Peyer's patch (tissue), 4 donors: ENCODE measurements around the gene ZNF317.

Source experiments
- POLR2A ChIP-seq, 2 donors: fragments of 450-650 bp; IDR thresholded peaks; one replicate each; pipeline ENCODE4 v1.5.1; 2017; ENCODE audit warnings: antibody characterized with exemption in 2 of 2, mild to moderate bottlenecking in 2 of 2, moderate library complexity in 2 of 2
- TF ChIP-seq, protein P1 (sequence below), 6 experiments: fragments of 450-650 bp in 4 of 6; fragments of 200-600 bp in 2 of 6; sonication (generic) in 1 of 6; IDR thresholded peaks; one replicate each; pipeline ENCODE4 v1.5.1; 2017 to 2019; ENCODE audit warnings: antibody characterized with exemption in 6 of 6, mild to moderate bottlenecking in 3 of 6, moderate library complexity in 1 of 6

DNA sequence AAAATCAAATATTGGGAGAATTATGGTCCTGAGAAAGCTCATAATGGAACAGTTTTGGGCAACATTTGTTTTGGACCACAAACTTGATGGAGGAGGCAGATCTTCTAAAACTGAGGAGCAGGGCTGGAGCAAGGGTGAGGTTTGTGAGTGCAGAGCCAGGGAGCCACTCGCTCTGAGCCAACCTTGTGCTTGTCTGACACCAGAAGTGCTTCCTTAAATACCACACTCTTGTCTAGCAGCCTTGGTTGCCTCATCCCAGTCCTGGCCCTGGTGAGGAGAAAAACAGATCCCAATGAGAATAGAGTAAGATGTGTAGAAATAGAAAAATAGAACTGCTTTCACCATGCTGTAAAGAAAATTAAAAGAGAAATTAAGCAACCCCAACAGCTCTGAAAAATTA lies 6.7 kb downstream of the ZNF317 start:
- TF ChIP-seq, protein P1, sequence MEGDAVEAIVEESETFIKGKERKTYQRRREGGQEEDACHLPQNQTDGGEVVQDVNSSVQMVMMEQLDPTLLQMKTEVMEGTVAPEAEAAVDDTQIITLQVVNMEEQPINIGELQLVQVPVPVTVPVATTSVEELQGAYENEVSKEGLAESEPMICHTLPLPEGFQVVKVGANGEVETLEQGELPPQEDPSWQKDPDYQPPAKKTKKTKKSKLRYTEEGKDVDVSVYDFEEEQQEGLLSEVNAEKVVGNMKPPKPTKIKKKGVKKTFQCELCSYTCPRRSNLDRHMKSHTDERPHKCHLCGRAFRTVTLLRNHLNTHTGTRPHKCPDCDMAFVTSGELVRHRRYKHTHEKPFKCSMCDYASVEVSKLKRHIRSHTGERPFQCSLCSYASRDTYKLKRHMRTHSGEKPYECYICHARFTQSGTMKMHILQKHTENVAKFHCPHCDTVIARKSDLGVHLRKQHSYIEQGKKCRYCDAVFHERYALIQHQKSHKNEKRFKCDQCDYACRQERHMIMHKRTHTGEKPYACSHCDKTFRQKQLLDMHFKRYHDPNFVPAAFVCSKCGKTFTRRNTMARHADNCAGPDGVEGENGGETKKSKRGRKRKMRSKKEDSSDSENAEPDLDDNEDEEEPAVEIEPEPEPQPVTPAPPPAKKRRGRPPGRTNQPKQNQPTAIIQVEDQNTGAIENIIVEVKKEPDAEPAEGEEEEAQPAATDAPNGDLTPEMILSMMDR (IDR thresholded peaks at IDR 0.05) = no peak
- TF ChIP-seq POLR2A (IDR thresholded peaks at IDR 0.05) = no peak
